Measurements from ENCODE around the gene SYT15.
A peak's percentile ranks its signal among the peaks of the same experiment; 100 is the strongest.
"Not testable (repeated sequence)": the region's sequence is repeated elsewhere in the genome, so short reads cannot be mapped to it uniquely, and the experiment has no call there.

SYT15 gene

DNA sequence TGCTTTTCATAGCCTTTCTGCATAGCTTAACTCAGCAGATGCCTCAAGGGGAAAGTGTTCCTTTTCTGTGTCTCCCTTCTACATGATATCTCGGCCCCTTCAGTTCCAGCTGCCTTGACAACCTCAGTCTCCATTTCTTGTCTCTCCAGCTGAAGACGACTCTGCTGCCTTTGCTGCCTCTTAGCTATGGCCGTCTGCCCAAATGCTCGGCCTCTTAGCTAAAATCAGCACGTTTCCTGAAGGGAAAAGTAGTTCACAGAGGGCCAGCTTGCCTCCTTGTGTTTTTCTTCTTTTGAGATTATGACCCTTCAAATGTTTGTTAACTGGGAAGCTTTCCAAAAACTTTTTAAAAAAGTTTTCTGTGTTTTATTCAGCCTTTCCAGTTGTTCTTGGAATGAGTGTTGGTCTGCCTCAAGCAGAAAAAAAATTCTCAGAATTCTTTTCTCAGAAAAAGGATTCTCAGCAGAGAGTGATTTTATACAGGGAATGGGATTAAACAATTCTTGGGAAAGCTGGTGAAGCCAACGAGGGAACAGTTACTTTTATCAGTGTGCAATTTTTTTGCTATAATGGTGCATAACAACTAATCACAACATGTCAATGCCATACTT is 15.6 kb downstream of the SYT15 start:
- not testable (repeated sequence) for DNase-seq

DNA sequence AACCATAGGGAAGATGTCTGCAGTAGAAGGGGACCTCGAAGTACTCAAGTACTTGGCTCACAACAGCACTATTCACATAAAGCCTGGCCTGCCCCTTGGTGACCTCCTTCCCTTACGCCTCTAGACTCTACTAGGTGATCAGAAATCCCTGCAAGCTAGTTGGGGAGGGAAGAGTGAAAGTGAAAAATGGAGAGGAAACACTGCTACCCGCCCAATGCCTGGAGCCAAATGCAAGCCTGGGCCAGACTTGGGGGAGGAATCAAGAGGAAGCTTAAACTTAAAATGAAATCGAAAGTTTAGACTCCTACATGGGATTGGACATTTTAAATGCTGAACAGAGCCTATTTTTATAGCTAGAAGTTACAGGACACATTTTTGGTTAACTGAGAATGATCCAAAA is 17.6 kb downstream of the SYT15 start:
- not testable (repeated sequence) for DNase-seq

DNA sequence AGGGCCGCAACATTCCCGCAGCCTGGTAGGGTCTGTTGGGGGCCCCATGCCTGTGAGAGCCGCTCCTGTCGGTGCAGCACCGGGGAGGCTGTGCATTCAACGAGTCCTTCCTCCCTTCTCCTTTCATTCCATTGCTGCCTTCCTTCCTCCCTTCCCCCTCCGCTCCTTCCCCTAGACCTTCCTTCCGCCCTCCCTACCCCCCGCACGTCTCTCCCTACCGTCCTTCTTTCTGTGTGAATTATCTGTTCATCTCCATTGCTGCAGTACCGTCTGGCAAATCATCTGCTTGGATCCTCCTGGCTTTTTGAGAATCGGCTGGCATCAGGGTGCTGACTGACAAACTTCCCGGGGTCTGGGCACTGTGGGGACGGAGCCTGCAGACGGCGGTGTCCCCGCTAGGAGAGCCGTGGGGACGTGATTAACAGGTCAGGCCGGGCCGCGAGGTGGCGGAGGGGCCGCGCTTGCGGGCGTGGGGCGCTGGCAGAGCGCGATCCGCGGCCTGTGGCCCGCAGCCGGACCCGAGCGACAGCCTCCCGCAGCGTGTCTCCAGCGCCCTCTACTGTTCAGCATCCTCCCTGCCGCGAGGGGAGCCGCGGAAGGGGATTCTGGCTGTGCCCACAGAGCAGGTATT is 18.8 kb downstream of the SYT15 start:
- DNase-seq: peak; percentile 55

DNA sequence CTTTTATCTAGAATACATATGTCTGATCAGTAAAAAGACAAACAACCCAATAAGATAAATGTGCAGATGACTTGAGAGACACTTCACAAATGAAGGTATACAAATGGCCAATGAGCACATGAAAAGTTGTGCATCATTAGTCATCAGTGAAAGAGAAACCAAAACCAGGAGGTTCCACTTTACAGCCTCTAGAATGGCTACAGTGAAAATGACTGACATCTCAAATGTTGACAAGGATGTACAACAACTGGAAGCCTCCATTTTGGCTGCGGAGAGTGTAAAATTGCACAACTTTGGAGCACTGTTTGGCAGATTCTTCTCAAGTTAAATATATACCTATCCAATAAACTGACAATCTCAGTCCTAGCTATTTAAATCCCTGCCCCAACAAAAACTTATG is 21.6 kb downstream of the SYT15 start:
- DNase-seq: not testable (repeated sequence)

DNA sequence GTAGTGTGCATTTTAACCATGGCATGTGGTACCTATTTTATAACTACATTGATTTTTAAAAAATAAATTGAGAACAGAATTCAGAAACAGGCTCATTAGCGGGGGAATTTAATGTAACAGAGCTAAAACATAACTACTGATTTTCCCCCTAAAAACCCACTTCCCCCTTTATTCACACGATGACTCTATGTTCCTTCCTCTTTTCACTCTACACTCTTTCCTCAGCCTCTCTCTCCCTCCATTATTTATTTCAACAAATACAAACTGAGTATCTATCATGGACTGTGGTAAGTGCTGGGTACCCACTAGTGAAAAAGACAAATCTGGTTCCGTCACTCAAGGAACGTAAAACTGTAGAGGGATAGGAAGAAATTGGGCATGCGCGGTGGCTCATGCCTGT is 36.6 kb downstream of the SYT15 start:
- not testable (repeated sequence) for DNase-seq

DNA sequence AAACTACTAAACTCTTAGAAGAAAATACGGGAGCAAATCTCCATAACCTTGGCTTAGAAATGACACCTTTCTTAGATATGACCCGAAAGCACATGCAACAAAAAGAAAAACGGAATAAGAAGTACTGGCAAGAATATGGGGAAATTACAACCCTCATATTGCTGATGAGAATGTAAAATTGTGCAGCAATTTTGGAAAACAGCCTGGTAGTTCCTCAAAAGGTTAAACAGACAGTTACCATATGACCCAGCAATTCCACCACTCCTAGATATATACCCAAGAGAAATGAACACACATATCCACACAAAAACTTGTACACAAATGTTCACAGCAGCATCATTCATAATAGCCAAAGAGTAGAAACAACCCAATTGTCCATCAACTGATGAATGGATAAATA is 37.3 kb downstream of the SYT15 start:
- not testable (repeated sequence) for DNase-seq

DNA sequence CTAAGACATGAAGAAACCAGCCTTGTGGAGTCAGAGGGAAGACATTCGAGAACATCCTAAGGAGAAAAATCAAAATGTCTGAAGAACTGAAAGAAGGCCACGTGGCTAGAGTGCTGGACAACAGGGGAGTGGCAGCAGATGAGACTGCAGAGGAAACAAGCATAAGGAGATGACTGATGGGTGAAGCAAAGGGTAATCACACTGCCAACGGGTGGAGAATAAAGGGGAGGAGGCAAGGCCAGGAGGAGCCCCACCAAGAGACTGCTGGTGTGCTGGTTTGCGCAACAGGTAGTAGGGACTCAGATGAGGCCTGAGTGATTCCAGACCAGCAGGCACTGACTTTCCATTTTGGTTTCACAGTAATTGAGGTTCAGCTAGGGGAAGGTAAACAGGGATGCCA is 38.2 kb downstream of the SYT15 start:
- not testable (repeated sequence) for DNase-seq

DNA sequence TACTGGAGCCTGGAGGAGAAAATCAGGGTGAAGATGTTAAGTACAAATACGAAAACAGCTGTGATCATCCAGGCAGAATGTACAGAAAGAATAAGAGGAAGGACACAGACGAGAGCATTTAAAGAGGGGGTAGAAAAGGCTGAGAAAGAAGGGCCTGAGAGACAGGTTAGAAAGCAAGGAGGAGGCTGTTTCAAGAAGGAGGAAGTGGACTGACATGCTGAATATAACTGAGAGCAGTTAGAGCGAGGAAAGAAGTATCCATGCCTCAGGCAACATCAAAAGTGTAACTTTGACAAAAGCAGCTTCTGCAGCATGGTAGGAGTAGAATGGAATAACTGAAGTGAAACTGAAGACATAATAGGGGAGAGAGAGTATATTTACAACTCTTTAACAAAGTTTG is 39.0 kb downstream of the SYT15 start:
- not testable (repeated sequence) for DNase-seq

DNA sequence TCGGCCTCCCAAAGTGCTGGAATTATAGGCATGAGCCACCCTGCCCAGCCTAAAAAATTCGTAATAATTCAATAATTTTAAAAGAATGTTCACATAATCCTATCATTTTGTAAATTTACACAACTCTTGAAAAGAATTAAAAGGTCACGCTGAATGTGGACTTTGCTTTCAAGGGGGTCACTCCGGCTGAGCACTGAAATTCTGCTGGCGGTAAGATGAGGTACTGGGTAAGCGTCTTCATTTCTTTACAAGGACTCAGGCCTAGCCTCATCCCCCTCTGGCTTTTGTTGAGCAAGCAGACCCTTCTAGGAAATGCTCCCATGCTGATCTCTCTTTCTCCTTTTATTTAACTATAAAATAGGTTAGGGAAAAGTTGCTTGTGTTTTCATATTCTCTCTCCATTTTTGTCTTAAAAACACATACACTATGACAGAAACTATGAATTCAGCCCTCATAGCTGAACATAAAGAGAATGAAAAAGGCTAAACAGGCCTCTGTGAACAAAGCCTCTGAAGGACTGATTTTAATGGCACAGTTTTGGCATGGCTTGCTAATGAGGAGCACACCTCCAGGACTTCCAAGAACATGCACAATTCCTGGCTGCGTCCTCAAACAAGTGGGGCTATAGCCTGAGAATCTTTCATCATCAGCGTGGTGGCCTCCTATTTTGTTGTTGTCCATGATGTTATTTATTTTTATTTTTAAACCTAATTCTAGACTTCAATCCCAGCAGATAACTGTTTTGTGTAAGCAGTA is 45.1 kb downstream of the SYT15 start:
- DNase-seq: not testable (repeated sequence)

DNA sequence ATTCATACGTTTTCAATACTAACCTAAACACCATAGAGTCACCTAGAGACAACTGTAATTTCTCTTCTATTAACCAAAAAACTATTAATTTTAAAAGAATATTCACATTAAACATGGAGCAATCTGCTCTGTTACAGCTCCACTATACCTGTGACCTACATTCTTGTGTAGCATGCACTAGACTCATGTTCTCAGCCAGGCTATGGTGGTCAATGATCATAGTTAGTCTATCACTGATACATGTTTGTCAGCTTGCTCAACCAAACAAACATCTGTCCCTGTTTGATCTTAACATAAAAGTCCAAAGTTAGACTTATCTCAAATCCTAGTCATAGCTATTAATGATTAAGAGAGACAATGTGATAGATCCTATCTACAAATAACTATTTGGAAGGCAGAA is 50.9 kb downstream of the SYT15 start:
- DNase-seq: not testable (repeated sequence)

DNA sequence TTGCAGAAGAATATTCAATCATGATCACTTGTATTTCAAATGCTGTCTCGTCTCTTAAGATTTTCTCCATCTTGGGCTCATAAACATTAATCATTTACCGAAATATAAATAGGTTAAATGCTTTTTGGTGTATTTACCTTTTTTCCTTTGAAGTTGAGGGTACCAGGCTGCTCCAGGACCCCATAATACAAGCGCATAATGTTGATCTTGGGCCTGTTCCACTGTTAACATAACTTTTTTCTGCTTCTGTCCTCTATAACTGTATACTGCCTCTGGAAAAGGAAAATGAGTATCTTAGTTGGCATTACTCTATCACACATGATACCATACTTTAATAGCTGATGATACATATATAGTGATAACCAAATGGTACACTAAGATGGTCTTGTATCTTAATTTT is 51.9 kb downstream of the SYT15 start:
- not testable (repeated sequence) for DNase-seq

DNA sequence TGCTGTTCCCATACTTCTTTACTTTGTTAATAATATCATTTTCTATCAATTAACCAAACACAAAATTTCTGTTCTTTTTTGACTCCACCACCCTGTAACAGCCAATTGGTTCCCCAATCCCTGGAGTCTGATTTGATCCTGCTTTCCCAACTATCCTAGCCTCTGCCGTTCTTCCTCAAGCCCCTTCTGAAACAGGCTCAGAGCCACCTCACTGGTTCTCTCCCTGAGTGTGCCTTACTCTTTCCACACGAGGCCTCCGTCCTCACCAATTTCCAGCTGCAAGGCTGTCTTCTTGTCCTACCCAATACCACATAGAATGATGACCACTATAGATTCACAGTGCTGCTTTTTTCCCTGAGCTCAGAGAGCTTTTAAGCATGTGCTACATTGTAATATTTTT is 52.8 kb downstream of the SYT15 start:
- DNase-seq: not testable (repeated sequence)

DNA sequence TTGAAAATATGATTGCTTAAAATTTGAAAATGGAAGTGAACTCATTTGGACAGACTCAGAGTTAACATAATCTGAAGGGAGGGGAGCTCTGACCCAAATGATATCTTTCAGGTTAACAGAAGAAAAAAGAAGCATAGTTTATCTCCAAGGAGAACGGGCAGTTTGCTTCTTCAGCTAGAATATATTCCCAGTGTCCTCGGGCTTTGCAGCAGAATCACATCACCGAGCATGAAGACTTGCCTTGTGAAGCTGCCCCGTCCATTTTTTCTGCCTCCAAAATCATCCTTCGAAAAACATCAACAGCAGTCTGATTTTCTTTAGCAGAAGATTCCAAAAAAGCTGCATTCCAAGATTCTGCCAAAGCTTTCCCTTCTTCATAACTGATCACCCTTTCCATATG is 55.8 kb downstream of the SYT15 start:
- not testable (repeated sequence) for DNase-seq

DNA sequence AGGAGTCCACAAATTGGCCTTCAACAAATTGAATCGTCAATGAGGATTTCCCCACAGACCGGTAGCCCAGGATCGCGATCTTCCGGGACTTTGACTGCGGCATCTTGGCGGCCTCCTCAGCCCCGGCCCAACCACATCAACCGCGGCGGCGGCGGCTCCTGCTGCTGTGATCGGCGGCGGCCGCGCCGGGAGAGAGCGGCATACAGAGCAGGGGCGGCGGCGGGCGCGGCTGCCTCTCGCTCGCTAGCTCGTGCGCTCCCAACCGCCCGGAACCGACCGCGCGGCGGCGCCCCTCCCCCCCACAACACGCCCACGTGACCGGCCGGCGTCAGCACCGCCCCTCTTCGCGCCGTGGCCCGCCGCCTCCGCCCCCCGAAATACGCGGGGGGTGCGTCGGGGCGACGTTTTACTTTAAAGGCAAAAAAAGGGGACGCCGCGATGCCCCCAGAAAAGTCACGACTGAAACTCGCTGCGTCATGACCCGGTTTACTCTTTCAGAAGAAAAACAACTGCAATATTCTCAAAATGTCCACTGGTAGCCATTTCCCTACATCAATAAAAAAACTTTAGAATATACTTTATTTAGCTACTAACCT is 56.5 kb downstream of the SYT15 start:
- peak; percentile 21 for DNase-seq

DNA sequence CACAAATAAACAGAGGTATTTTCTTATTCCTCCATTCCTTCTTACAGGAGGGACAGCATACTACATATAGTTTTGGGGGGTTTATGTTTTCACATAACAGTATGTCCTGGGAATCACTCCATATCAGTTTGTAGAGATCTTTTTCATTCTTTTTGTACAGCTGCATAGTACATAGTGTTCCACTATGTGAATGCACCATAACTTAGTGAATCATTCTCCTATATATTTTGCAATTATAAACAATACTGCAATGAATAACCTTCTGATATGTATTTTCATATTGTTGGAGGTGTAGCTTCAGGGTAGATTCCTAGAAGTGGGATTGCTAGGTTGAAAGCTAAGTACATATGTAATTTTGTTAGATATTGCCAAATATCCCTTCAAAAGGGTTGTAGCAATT is 61.1 kb downstream of the SYT15 start:
- not testable (repeated sequence) for DNase-seq

All from activated T-cell treated with anti-CD3 and anti-CD28 coated beads, Interleukin-2, amount 50 U/mL, for 1 hour (primary cell).